ENCODE results near the gene PTCD2.
"Not testable (repeated sequence)": the region's sequence is repeated elsewhere in the genome, so short reads cannot be mapped to it uniquely, and the experiment has no call there.

GRCh38 chr5:72404771-72405170 lies 84.6 kb downstream of the PTCD2 start:
- not testable (repeated sequence) for TF ChIP-seq CTCF, POLR2A, POLR2AphosphoS5 (IDR thresholded peaks at IDR 0.05)
